CD1c-positive myeloid dendritic cell (primary cell): ENCODE results near the gene ADGRE3.
"Not testable (repeated sequence)": the region's sequence is repeated elsewhere in the genome, so short reads cannot be mapped to it uniquely, and the experiment has no call there.

Source experiments
- DNase-seq: peaks from one replicate; pipeline ENCODE4 v3.0.0-alpha.2; 2016; ENCODE audit errors: extremely low spot score

ADGRE3 gene

GRCh38 chr19:14670408-14670807 is 4.2 kb downstream of the ADGRE3 start:
- no peak for DNase-seq

DNA sequence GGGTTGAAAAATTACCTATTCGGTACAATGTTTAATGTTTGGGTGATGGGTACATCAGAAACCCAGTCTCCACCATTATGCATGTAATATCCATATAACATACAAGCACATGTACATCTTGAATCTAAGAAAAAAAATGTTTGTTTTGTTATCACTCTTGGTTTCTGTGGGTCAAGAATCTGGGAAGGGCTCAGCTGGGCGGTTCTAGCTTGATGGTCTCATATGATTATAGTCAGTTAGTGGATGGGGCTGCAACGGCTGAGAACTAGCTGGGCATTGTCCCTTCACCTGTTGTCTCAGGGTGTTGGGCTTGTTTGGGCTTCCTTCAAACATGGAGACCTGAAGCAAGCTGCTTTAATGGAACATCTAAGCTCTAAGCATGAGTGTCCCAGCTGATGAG is 4.7 kb downstream of the ADGRE3 start:
- DNase-seq = no peak

DNA sequence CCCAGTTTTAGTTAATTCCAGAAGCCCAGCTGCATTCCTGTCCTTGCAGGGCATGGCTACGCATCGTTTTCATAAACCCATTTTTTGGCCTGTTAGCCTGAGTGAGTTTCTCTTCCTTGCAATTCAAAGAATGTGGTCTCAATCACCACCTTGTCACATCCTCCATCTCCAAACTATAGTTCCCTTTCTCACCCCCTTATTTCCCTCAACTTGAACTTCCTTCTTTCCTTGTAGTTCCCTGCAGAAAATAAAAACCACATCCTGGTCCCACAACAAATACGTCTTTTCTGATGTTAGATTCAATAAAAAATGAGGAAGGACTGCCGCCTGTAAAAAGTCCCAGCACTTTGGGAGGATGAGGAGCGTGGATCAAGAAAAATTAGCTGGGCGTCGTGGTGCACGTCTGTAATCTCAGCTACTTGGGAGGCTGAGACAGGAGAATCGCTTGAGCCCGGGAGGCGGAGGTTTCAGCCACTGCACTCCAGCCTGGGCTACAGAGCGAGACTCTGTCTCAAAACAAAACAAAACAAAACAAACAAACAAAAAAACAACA is 13.2 kb downstream of the ADGRE3 start:
- peak; percentile 84 for DNase-seq

- DNase-seq = no peak
Observed at GRCh38 chr19:14659874-14660489, 14.7 kb downstream of the ADGRE3 start.

DNA sequence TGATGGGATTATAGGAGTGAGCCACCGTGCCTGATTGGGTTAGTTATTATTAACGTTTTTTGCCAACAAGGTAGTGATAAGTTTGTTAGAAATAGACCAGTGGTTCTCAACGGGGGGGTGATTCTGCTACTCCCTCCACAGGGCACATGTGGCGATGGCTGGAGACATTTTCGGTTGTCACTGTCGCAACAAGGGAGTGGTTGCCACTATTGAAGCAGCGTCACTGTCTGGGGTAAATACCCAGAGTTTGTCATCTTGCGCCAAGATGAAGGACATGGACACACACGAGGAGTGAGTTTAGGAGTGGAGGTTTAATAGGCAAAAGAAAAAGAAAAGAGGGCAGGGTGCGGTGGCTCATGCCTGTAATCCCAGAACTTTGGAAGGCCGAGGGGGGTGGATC is 18.9 kb downstream of the ADGRE3 start:
- DNase-seq = no peak

DNA sequence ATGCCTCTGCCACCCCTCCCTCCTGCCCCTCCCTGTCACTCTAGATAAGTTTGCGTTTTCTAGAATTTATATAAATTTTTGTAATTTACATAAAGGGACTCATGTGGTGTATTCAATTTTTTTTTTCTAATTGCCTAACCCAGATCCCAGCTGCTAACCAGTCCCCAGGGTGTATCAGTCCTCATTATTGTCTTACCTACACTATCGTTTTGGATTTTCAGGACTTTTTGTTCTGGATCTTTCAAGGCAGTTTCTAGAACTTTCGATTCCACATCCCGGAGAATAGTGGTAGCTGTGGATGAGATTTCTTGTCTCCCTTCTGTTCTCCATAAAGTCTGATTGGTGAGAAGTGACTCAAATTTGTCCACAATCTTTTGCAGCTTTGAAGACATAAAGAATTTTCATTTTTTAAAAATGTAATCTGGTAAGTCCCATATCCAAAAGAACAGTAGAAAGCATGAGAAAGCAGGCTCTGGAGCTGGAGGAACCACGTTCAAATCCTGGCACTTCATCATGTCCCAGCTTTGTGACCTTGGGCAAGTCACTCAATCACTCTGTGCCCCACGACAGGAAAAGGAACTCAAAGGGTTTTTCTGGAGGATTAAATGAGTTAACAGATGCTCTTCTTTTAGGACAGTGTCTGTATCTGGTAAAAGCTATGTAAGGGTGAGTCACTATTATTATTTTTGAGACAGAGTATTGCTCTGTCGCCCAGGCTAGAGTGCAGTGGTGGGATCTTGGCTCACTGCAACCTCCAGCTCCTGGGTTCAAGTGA is 19.7 kb downstream of the ADGRE3 start:
- no peak for DNase-seq

GRCh38 chr19:14650161-14650560 is 24.5 kb downstream of the ADGRE3 start:
- DNase-seq = no peak

- DNase-seq = no peak
Observed at GRCh38 chr19:14649020-14649419, 25.6 kb downstream of the ADGRE3 start.

DNA sequence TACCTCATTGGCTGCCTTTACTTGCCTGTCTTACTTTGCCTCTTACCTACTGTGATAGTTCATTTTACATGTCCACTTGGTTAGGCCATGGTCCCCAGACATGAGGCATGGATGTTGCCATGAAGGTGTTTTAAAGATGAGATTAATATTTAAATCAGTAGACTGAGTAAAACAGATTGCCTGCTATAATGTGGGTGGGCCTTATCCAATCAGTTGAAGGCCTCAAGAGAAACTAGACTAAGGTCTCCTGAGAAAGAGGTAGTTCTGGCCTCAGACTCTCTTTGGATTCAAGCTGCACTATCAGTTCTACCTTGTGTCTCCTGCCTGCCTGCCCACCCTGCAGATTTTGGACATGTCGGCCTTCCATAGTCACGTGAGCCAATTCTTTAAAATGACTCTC is 26.1 kb downstream of the ADGRE3 start:
- no peak for DNase-seq

GRCh38 chr19:14639536-14640277 is 34.9 kb downstream of the ADGRE3 start:
- DNase-seq = no peak

DNA sequence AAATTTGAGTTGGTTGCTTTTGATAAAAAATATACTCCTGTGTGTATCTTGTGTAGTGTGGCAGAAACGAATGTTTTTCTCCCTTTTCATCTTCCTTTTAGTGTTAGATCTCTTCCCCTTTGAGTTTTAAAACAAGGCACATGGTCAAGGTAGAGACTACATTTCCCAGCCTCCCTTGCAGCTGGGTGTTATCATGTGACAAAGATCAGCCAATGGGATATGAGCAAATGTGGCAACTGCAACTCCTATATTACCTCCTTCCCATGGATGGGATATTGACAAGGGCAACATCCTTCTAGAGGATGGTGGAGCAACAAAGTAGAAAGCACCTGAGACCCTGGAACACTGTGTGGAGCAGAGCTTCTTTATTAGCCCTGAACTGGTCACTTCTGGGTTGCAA is 42.4 kb downstream of the ADGRE3 start:
- DNase-seq = peak; percentile 60

DNA sequence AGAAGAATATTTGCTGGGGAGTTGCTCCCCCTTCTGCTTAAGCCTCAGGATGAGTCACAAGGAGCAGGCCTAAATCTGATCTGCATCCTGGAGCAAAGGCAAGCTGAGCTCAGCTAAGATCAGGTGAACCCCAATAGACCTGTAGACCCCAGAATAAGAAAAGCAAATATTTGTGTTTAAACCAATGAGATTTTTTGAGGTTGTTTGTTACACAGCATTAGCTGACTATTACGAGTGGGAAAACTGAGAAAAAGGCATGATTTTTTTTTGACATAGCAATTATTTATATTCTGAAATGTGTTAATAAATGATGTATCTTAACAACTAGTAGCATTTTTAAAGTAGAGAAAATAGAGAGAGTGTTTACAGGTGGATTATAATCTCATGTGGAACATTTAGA is 45.1 kb downstream of the ADGRE3 start:
- no peak for DNase-seq

DNA sequence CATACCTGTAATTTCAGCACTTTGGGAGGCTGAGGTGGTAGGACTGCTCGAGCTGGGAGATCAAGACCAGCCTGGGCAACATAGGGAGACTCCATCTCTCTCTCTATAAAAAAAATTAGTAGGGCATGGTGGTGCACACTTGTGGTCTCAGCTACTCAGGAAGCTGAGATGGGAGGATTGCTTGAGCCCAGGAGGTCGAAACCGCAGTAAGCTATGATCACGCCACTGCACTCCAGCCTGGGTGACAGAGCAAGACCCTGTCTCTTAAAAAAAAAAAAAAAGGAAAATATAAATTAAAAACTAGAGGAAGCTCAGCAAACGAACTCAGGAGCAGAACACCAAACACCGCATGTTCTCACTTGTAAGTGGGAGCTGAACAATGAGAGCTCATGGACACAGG is 50.2 kb downstream of the ADGRE3 start:
- not testable (repeated sequence) for DNase-seq

DNA sequence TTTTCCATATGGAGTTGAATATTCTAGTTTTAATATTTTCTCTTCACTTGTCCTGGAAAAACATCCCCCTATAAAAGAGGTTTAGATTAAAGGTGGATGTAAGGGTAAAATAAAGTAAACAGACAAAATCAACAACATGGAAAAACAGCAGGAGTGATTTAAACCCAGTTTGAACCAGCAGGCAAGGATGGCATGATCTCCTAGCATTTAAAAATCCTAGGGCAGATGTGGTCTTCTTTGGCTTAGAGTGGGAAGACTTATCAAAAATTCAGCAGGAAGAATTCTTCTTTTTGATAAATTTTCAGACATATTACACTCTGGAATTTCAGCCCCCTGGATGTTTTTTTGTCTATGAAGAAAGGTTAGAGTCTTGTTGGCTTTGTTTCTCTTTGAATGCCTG is 55.2 kb downstream of the ADGRE3 start:
- no peak for DNase-seq

DNA sequence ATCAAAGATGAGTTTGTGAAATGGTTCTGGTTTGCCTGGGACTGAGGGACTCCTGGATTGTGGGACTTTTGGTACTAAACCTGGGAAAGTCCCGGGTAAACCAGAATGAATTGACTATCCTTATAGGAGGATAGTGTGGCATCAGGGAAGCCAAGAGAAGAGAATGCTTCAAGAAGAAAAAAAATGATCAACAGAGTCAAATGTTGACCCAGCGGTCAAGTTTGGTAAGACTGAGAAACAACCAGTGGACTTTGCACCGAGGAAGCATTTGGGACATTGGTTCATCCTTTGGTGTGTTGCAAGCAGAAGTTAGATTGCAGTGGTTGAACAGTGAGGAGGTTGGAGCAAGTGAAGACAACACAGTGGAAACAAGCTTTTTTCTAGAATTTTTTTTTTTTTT is 58.2 kb downstream of the ADGRE3 start:
- DNase-seq = peak; percentile 60

DNA sequence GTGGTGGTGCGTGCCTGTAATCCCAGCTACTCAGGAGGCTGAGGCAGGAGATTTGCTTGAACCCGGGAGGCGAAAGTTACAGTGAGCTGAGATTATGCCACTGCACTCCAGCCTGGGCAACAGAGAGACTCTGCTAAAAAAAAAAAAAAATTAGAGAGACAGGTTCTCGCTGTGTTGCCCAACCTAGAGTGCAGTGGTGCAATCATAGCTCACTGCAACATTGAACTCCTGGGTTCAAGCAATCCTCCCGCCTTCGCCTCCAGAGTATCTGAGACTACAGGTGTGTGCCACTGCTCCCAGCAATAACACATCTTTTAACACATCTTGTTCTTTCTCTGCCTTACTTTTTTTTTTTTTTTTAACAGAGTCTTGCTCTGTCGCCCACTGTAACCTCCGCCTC is 59.0 kb downstream of the ADGRE3 start:
- no peak for DNase-seq

DNA sequence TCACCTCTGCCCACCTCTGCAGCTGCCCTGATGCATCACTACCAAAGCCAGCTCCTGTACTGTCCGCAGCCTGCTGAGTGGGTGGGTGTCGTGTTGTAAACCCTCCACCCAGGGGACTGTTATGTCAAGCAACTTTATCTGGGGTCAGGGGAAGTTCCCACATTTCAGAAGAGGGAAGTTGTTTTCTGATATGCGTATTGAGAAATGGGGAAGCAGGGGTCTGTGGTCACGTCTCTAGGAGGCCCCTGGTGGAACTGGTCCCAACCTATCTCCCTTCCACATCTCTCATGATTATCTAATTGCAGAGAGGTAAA is 60.6 kb downstream of the ADGRE3 start:
- peak; percentile 94 for DNase-seq

- peak; percentile 11 for DNase-seq
Observed at GRCh38 chr19:14613399-14614098, 61.1 kb downstream of the ADGRE3 start.

DNA sequence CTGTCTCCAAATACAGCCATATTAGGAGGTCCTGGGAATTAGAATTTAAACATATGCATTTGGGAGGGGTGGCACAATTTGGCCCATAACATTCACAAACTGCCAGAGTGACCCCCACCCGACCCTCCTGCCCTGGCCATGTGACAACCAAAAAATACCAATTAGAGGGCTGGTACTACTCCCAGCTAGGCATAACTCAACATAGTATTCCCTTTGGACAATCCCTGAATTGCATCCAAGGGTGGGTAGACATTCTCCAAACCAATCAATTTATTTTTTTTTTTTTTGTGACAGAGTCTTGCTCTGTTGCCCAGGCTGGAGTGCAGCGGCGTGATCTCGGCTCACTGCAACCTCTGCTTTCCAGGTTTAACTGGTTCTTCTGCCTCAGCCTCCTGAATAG is 62.0 kb downstream of the ADGRE3 start:
- no peak for DNase-seq

GRCh38 chr19:14612242-14612641 is 62.4 kb downstream of the ADGRE3 start:
- not testable (repeated sequence) for DNase-seq

- DNase-seq = no peak
Observed at GRCh38 chr19:14611051-14611450, 63.6 kb downstream of the ADGRE3 start.

- DNase-seq = no peak
Observed at GRCh38 chr19:14606627-14607026, 68.0 kb downstream of the ADGRE3 start.
